HG03571 (cell line): ENCODE data around the gene SLC25A15.
"Not testable (repeated sequence)": the region's sequence is repeated elsewhere in the genome, so short reads cannot be mapped to it uniquely, and the experiment has no call there.

Experiments
- ATAC-seq: cut with Tn5 transposase; IDR thresholded peaks from one replicate; pipeline ENCODE4 v1.9.1; 2021; ENCODE audit not compliant: unreplicated experiment

Gene SLC25A15

DNA sequence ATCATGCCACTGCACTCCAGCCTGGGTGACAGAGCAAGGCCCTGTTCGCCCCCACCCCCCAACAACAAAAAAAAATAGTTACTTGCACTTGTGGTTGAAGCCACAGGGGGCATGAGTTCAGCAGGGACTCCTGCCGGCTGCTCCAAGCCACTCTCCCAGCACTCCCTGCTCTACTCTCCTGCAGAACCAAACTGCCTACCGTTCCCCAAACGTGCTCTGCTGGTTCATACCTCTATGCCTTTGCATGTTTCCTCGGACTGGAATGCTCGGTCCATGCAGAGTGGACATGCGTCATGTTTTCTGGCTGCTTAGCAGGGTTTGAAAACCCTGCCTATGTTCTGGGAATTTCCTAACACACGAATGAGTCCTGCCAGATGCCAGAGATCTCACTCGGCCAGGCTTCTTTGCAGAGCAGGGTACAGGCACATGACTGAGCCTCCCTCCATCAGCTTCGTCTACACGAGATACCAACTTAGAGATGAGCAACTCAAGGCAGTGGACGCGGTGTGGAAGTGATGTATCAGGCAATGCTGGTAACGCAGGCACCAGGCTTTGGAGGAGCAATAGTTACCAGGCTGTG is 8.5 kb upstream of the SLC25A15 start:
- no peak for ATAC-seq

DNA sequence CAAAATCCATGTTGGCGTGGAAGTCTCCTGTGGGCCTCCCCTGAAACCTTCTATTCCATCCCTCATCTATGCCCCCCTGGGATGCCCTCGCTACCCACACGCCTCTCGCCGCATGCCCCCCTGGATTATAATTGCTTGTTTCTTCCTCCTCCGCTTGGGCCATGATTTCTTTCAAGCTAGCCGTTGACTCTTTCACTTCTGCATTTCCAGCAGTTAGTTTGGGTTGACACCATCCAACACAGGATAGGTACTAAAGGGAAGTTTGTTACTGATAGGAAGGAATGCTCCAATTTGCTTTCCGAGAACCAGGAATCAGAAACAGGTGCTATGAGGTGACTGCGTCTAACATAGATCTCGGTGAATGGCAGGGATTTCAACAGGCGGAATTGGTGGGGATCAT is 7.7 kb upstream of the SLC25A15 start:
- ATAC-seq: no peak

DNA sequence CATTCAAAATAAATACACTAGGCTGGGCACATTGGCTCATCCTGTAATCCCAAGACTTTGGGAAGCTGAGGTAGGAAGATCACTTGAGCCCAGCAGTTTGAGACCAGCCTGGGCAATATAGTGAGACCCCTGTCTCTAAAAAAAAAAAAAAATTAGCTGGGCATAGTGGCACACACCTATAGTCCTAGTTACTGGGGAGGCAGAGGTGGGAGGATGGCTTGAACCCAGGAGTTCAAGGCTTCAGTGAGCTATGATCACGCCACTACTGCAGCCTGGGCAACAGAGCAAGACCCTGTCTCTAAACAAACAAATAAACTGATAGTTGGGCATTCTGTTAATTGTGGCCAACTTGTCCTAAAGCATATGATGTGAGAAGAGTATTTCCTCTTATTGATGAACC is 6.4 kb upstream of the SLC25A15 start:
- not testable (repeated sequence) for ATAC-seq

DNA sequence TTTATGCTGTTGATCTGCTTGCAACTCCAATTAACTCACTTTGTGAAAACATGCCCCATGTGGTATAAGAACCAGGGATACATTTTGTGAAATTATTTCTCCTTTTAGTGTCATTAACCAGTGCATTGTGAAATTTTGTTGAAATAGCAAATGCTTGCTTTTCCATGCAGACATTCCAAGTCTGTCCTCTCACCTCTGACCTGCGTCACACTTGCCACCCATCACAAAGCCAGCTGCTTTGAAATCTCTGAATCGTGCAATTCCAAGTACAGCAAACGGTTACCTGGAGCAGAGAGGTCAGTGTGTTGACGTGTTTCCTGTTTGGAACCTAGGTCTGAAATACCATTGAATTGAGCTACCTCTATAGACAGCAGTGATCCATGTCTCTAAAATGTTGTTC is 4.9 kb upstream of the SLC25A15 start:
- ATAC-seq: no peak

DNA sequence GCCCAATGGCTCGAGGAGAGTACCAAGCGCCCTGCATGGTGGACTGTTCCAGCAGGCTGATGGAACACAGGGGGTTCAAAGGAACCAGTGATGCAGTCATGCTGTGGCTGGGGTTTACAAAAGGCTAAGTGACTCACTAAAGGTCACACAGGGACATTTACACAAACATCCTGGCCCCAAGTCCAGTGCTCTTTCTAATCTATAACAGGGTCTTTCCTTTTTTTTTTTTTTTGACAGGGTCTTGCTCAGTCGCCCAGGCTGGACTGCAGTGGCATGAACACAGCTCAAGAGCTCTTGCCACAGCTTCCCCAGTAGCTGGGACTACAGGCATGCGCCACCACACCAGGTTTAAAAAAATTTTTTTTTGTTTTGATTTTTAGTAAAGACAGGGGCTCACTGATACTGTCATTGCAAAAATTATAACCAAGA is 2.8 kb upstream of the SLC25A15 start:
- no peak for ATAC-seq

DNA sequence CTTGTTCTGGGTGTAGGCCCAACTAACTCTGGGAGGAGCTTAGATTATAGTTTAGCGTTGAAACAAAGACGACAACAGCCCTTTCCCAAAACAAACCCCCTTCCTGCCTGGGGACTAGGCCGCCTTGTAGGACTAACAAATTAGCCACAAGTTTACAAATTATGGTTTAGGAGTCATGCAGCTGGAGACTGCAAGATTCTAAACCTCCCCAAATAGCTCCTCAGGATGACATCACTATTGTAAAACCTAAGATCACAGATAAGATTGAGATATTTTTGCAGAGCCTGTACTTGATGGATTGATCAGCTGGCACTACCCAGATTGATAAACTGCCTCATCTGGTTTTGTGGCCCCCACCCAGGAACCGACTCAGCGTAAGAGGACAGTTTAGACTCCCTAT is 2.3 kb upstream of the SLC25A15 start:
- no peak for ATAC-seq

DNA sequence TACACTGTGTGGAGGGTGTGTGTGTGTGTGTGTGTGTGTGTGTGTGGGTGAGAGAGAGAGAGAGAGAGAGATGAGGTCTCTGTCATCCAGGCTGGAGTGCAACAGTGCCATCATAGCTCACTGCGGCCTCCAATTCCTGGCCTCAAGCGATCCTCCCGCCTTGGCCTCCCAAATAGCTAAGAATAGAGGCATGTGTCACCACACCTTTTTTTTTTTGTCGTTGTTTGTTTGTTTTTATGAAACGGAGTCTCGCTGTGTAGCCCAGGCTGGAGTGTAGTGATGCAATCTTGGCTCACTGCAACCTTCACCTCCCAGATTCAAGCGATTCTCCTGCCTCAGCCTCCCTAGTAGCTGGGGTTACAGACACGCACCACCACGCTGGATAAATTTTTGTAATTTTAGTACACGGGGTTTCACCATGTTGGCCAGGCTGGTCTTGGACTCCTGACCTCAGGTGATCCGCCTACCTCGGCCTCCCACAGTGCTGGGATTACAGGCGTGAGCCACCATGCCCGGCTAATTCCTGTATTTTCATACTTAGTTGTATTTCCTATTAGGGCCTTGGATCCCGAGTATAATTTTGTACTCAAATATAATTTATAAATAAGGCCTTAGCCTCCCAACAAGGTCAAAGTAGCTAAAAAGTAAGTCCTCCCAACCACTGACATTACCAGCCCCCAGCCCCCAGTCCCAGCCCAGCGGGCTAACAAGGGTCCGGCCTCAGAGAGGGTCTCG is 704 bp upstream of the SLC25A15 start:
- ATAC-seq: not testable (repeated sequence)

DNA sequence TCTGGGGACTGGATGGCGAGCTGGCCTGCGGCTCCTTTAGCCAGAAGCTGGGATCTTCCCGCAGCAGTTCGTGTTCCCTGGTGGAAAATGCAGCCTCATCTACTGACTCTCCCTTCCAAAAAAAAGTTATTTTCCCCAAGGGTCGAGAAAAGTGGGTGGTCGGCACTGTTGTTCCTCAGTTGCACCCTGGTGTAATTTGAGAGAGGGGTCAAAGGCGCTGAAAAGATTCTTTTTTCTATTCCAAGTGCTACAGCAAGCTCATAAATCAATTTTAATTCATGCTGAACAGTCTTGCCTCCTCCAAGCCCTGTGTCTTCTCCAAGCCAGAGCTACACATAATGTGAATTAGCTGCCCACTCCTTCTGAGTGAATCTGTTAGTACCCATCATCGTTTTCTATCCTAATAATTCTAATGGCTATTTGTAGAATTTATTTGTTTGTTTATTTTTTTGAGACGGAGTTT is 774 bp downstream of the SLC25A15 start:
- no peak for ATAC-seq

DNA sequence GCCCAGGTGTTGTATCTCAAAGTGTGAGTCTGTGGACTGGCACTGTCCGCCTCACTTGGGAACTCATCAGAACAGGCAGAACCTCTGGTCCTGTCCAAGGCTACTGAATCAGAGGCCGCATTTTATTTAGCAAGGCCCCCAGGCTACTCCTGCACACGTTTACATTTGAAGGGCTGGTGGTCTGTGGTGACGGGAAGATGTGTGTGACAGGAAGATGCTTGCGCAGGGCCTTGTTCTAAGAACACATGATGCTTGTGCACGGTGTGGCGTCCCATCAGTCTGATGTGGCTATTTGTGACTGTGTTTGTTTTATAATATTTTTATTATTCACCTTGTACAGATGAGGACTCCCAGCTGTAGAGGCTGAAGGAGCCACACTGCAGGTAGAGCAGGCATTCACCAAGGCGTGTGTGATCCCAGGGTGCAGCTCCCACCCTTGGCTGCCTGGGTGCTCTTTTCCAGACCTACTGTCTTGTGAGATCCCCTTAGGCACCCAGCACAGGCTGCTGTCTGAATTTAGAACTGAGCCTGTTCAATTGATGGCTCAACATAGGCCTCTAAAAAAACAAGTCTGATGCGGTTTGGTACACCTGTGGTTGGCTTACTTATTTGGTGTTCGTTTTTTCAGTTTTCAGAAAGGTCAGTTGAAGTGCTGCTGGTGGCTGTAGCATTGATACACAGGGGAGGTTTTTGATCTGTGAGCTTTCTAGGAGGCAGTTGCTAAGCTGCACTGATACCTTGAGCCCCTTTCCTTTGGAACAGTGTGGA is 3.1 kb downstream of the SLC25A15 start:
- ATAC-seq: peak; percentile 32

DNA sequence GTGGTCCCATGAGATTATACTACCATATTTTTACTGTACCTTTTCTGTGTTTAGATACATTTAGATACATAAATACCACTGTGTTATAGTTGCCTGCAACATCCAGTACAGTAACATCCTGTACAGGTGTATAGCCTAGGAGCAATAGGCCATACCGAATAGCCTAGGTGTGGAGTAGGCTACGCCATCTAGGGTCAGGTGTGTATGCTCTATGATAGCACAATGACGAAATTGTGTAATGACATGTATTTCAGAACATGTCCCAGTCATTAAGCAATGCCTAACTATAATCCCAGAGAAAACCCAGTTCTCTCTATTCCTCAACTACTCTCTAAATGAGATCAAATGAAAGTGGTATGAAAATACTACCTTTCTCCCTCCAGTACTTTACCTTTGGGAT is 3.9 kb downstream of the SLC25A15 start:
- ATAC-seq: no peak

DNA sequence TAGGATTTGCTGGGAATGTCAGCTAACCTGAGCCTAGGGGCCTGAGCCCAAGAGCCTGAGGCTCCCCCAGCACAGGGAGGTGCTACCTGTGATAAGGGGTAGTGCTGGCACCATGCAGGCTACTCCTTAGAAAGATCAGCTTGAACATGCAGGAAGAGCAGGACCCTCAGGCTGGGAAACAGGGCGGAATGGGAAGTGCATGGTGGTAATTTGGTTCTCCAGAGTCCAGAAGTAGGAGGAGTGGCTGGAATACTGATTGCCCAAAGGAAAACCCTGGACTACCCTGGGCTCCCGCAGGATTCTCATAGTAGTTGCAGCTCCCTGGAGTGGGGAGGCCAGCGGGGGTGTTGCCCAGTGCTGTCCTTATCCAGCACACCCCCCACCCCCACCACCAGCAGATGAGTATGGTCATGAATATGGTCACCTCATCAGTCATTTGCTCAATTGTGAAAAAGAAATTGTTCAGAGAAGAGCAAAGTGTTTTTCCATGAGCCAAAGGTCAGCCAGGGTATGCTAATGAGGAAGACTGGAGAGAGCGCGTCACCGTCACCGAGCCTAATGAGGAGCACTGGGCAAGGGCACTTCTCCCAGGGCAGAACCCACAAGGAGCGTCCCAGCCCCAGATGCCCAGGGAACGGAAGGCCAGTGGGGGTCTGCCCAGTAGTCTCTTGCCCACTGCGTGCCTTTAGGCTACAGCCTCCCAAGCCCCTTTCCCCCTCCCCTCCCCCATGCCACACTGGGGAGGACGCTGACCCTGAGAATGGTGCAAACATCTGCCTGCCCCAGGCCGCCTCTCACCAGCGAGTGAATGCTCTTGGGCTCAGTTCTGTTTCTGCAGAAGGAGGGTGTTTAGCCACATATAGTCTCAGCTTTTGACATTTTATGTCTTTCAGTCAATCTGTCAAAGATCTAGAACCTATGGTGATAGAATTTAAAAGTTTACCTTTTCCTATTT is 5.3 kb downstream of the SLC25A15 start:
- no peak for ATAC-seq

DNA sequence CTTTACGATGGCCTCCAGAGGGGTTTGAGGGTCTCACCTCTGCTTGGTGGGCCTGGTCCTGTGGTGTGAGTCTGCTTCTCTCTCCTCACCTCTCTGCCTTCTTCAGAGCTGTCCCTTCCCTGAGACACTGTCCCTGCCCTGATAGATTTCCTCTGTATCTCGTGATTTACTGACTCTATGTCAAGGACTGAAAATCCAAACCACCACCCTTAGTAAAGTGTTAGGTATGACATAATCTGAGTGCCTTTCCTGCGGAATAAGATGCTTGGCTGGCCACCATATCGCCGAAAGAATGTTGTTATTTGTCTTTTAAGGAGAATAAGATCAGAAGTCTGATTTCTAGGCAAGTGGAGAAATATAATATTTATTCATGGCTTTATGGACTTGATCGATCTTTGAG is 7.2 kb downstream of the SLC25A15 start:
- no peak for ATAC-seq

GRCh38 chr13:40798380-40798779 is 9.0 kb downstream of the SLC25A15 start:
- no peak for ATAC-seq

DNA sequence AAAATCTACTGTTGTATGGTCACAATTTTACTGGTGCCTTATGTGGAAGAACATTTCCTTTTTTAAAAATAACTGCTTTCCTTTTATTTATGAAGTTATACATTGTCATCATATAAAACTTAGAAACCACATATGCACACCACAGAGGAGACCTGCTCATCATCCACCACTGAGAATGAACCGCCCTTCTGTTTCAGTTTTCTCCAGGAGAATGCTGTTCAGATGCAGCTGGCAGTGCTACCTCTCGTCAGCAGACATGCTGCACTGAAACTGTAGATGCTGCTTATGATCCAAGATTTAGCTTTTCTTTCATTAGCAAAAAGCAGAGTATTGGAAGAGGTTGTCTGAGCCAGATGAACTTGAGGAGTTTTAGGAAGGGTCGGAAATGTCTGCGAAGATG is 10.1 kb downstream of the SLC25A15 start:
- ATAC-seq: no peak

DNA sequence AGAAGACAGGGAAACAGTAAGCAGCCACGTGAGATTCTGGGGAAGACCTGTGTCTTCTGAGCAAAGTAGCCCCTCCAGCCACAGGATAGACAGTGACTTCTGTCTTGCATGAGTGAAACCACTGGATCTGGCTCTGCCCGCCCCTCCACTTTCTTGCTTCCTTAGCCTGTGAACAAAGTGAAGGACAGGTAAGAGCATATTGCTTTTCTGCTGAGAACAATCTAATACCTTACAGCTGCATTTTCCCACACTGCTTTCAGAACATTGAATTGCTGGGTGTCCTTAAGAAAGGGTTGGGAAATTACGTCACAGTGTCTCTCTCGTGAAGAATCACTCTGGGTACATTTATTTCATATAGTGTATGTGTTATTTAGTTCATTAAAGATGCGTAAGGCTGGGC is 11.1 kb downstream of the SLC25A15 start:
- no peak for ATAC-seq

GRCh38 chr13:40801255-40802217 is 12.1 kb downstream of the SLC25A15 start:
- ATAC-seq: no peak

- no peak for ATAC-seq
Measured at GRCh38 chr13:40803316-40803715, 13.9 kb downstream of the SLC25A15 start.

DNA sequence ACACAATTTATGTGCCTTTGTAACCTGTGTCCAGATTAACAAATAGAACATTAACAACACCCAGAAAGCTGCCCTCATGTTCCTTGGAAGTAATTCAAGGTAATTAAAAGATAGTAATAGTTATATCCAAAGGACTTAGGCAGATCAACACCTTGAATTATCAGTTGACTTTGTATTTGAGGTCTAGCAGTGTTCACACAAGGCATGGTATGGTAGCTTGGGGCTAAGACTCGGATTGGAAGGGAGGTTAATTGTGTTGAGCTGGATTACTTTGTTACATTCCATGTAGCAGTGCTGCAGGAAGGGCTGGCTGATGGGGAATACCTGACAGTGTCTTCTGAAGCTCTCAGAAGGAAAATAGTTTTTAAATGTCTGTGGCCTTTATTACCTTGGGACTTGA is 16.8 kb downstream of the SLC25A15 start:
- no peak for ATAC-seq

DNA sequence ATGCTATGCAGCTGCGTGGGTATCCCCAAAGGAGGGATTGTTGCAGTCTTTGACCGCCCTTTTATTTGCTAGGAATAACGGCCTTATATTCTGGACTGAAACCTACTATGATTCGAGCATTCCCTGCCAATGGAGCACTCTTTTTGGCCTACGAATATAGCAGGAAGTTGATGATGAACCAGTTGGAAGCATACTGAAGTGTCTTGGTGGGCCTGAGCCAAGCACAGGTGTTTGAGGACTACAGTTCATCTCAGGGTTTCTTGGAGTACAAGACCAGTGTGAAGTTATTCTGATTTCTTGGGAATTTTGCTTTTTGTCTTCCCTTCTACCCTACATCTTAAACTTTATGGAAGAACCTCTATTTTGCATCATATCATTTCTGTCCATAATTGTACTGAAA is 20.1 kb downstream of the SLC25A15 start:
- ATAC-seq: no peak

- no peak for ATAC-seq
Measured at GRCh38 chr13:40812102-40812501, 22.7 kb downstream of the SLC25A15 start.
